GM23338 (cell line): ENCODE results near the gene IGFLR1. TPM values are rescaled to one million over a fixed set of nuclear protein-coding genes. Genes with fewer than 3 reads are reported as not detected.
A peak's percentile ranks its signal among the peaks of the same experiment; 100 is the strongest.

Experiments
- ATAC-seq: fragments of 200-7000 bp; cut with Tn5 transposase; 3 replicates; pipeline ENCODE4 v1.9.1; 2020
- DNase-seq: peaks from one replicate; pipeline ENCODE4 v3.0.0-alpha.2; 2015; ENCODE audit warnings: low spot score
- H2AFZ ChIP-seq: fragments of 200-600 bp; sonication (generic); 2 replicates; pipeline ENCODE4 v1.8.0; 2016; ENCODE audit warnings: antibody characterized with exemption, mild to moderate bottlenecking, moderate library complexity
- H3F3A ChIP-seq: fragments of 200-600 bp; sonication (generic); replicated peaks from 2 replicates; pipeline ENCODE4 v1.8.0; 2017; ENCODE audit warnings: antibody characterized with exemption, mixed run types, low read depth
- H3K27ac ChIP-seq: fragments of 200-600 bp; sonication (generic); 2 replicates; pipeline ENCODE4 v1.6.1; 2016; ENCODE audit warnings: low read depth
- H3K27me3 ChIP-seq: fragments of 200-600 bp; sonication (generic); 2 replicates; pipeline ENCODE4 v1.8.0; 2016; ENCODE audit warnings: mild to moderate bottlenecking, mixed run types, moderate library complexity; ENCODE audit not compliant: insufficient read depth
- H3K36me3 ChIP-seq: fragments of 200-600 bp; sonication (generic); 2 replicates; pipeline ENCODE4 v1.8.0; 2016; ENCODE audit warnings: mild to moderate bottlenecking; ENCODE audit not compliant: insufficient read depth
- H3K4me1 ChIP-seq: fragments of 200-600 bp; sonication (generic); 2 replicates; pipeline ENCODE4 v1.8.0; 2016; ENCODE audit warnings: mild to moderate bottlenecking, moderate library complexity; ENCODE audit not compliant: insufficient read depth
- H3K4me2 ChIP-seq: fragments of 200-600 bp; sonication (generic); 2 replicates; pipeline ENCODE4 v1.7.1; 2017; ENCODE audit warnings: mixed run types
- H3K4me3 ChIP-seq: fragments of 200-600 bp; sonication (generic); 2 replicates; pipeline ENCODE4 v1.6.1; 2016; ENCODE audit warnings: mixed run types
- H3K79me2 ChIP-seq: fragments of 200-600 bp; sonication (generic); replicated peaks from 2 replicates; pipeline ENCODE4 v1.8.0; 2017; ENCODE audit warnings: mild to moderate bottlenecking; ENCODE audit not compliant: insufficient read depth
- H3K9me2 ChIP-seq: fragments of 200-600 bp; sonication (generic); 2 replicates; pipeline ENCODE4 v1.8.0; 2017; ENCODE audit not compliant: insufficient read depth
- H4K20me1 ChIP-seq: fragments of 200-600 bp; sonication (generic); replicated peaks from 2 replicates; pipeline ENCODE4 v1.8.0; 2017; ENCODE audit warnings: mild to moderate bottlenecking; ENCODE audit not compliant: insufficient read depth
- H3K27ac Mint-ChIP-seq: 2 replicates; pipeline ENCODE4 v1.8.0; 2020; ENCODE audit warnings: inconsistent platforms, mild to moderate bottlenecking, moderate library complexity, mixed read lengths
- H3K27me3 Mint-ChIP-seq: 3 replicates; pipeline ENCODE4 v1.8.0; 2022; ENCODE audit warnings: low read depth, mild to moderate bottlenecking, moderate library complexity, mixed read lengths, inconsistent platforms; ENCODE audit not compliant: insufficient read depth, poor library complexity
- H3K36me3 Mint-ChIP-seq: 3 replicates; pipeline ENCODE4 v1.8.0; 2021; ENCODE audit warnings: low read depth, mild to moderate bottlenecking, inconsistent platforms, moderate library complexity, mixed read lengths
- H3K4me1 Mint-ChIP-seq: 3 replicates; pipeline ENCODE4 v1.8.0; 2020; ENCODE audit warnings: mild to moderate bottlenecking, inconsistent platforms, mixed read lengths
- H3K4me3 Mint-ChIP-seq: 3 replicates; pipeline ENCODE4 v1.8.0; 2021; ENCODE audit warnings: moderate library complexity, mild to moderate bottlenecking, inconsistent platforms, mixed read lengths
- H3K9me3 Mint-ChIP-seq: 3 replicates; pipeline ENCODE4 v1.8.0; 2020; ENCODE audit warnings: moderate library complexity, mild to moderate bottlenecking, inconsistent platforms, mixed read lengths
- JUNB ChIP-seq: IDR thresholded peaks from one replicate; pipeline ENCODE4 v1.6.1; 2016; ENCODE audit warnings: antibody characterized with exemption; ENCODE audit not compliant: unreplicated experiment
- ZNF331 ChIP-seq: fragments of 250-450 bp; sonication (Bioruptor Pico); IDR thresholded peaks from 2 replicates; pipeline ENCODE4 v1.5.0; 2020; ENCODE audit warnings: low read depth, mild to moderate bottlenecking, moderate library complexity
- polyA plus RNA-seq: library from polyadenylated mRNA; unstranded; fragments of >200 nt; fragmentation: Nextera tagmentation; extraction: Ambion mirVana; gene quantifications from 2 replicates; pipeline ENCODE4 v1.2.1, GENCODE V29; 2016
- total RNA-seq: library from RNA; depleted of rRNA; stranded (reverse); fragments of >200 nt; shearing (Covaris generic); gene quantifications from 2 replicates; pipeline ENCODE4 v1.2.3, GENCODE V29; 2014
- TF ChIP-seq, protein P1 (sequence below), 2 experiments: fragments of 200-600 bp in 1 of 2; sonication (generic) in 1 of 2; conservative IDR thresholded peaks; 2 replicates each; pipeline versions ENCODE4 v1.5.1 to v1.6.1; 2016 to 2017; ENCODE audit warnings: antibody characterized with exemption in 2 of 2, low read depth in 2 of 2, mild to moderate bottlenecking in 2 of 2, moderate library complexity in 1 of 2
- TF ChIP-seq, protein P2 (sequence below): IDR thresholded peaks from 2 replicates; pipeline ENCODE4 v1.6.1; 2016; ENCODE audit warnings: antibody characterized with exemption
- TF ChIP-seq, protein P3 (sequence below): fragments of 250-450 bp; sonication (Bioruptor Pico); IDR thresholded peaks from 2 replicates; pipeline ENCODE4 v1.5.0; 2020; ENCODE audit warnings: mild to moderate bottlenecking, moderate library complexity
- TF ChIP-seq, protein P4 (sequence below): IDR thresholded peaks from one replicate; pipeline ENCODE4 v1.6.1; 2018; ENCODE audit warnings: antibody characterized with exemption; ENCODE audit not compliant: unreplicated experiment

IGFLR1 gene
- total and polyA plus RNA-seq, 2 experiments from 2014 or later, result 14.4 to 17.8 TPM

DNA sequence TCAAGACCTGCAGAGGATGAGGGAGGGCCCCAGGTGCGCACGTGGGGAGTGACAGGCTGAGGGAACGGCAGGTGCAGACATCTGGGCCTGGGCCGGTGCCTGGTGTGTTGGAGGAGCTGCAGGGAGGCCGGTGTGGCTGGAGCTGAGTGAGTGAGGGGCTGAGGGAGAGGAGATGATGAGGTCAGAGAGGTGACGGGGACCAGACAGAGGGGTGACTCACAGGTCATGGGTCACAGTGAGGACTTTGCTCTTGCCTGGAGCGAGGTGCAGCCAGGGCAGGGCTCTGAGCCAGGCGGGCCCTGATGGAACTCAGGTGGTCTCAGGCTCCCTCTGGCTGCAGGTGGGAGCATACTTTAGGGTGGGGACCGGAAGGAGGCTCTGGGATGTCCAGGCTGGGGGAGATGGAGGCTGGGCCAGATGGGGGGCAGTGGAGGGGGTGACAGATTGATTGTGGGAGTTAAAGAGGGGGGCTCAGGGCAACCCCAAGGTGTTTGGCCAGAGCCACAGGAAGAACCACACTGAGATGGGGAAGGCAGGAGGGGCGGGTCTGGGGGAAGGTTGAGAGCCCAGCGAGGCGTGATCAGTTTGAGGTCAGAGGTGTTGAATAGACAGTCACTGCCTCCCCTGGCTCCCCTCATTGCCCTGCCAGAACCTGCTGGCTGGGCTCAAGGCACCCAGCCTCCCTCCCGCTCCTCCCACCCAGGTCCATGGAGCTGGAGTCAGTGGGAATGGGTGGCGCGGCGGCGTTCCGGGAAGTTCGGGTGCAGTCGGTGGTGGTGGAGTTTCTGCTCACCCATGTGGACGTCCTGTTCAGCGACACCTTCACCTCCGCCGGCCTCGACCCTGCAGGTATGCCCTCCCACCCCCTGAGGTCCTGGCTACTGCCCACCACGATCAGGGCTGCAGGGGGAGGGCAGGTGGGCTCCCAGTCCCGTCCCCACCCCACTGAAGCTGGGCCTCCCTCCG is 41.5 kb upstream of the IGFLR1 start:
- Mint-ChIP-seq H3K4me3 (peak overlapping the region; percentile 59), H3K9me3 (no peaks in the 10 kb centered on the region), H3K36me3 (peaks cover 6% of the 10 kb centered on the region; the same call in 1 of the 3 replicates), H3K27ac (peak overlapping the region; percentile 5; the same call in 1 of the 2 replicates), H3K27me3 (peaks cover 24% of the 10 kb centered on the region), H3K4me1 (peaks cover 33% of the 10 kb centered on the region)
- Histone ChIP-seq H3K4me3 (peak overlapping the region; percentile 77), H3K36me3 (no peaks in the 10 kb centered on the region), H3K9me2 (no peaks in the 10 kb centered on the region), H4K20me1 (no peaks in the 10 kb centered on the region), H3K27me3 (no peaks in the 10 kb centered on the region), H3K4me2 (peak overlapping the region; percentile 96), H3K27ac (no peak overlapping the region), H3F3A (0 out of 2 replicates have a peak, but pooled peaks cover 7% of the 10 kb centered on the region), H3K79me2 (no peaks in the 10 kb centered on the region), H3K4me1 (peaks cover 12% of the 10 kb centered on the region), H2AFZ (no peak overlapping the region)
- TF ChIP-seq, protein P1, sequence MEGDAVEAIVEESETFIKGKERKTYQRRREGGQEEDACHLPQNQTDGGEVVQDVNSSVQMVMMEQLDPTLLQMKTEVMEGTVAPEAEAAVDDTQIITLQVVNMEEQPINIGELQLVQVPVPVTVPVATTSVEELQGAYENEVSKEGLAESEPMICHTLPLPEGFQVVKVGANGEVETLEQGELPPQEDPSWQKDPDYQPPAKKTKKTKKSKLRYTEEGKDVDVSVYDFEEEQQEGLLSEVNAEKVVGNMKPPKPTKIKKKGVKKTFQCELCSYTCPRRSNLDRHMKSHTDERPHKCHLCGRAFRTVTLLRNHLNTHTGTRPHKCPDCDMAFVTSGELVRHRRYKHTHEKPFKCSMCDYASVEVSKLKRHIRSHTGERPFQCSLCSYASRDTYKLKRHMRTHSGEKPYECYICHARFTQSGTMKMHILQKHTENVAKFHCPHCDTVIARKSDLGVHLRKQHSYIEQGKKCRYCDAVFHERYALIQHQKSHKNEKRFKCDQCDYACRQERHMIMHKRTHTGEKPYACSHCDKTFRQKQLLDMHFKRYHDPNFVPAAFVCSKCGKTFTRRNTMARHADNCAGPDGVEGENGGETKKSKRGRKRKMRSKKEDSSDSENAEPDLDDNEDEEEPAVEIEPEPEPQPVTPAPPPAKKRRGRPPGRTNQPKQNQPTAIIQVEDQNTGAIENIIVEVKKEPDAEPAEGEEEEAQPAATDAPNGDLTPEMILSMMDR (conservative IDR thresholded peaks at IDR 0.05; ENCODE audit: low read depth in 2 of 2), result peak; percentile 51 to 84
- TF ChIP-seq, protein P2, sequence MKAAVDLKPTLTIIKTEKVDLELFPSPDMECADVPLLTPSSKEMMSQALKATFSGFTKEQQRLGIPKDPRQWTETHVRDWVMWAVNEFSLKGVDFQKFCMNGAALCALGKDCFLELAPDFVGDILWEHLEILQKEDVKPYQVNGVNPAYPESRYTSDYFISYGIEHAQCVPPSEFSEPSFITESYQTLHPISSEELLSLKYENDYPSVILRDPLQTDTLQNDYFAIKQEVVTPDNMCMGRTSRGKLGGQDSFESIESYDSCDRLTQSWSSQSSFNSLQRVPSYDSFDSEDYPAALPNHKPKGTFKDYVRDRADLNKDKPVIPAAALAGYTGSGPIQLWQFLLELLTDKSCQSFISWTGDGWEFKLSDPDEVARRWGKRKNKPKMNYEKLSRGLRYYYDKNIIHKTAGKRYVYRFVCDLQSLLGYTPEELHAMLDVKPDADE, result no peak
- peak; percentile 44 for ATAC-seq
- DNase-seq, result peak; percentile 73

DNA sequence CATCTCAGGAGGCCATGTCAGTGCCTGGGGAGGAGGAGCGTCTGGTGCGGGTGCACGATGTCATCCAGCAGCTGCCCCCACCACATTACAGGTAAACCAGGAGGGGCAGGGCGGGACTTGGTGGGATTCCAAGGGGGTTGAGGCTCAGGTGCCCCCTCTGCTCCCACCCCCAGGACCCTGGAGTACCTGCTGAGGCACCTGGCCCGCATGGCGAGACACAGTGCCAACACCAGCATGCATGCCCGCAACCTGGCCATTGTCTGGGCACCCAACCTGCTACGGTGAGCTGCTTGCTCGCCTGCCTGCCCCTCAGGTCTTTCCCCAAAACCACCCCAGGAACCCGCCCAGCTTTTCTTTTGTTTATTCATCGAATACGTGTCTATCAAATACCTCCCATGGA is 40.3 kb upstream of the IGFLR1 start:
- peaks cover 6% of the 10 kb centered on the region; the same call in 1 of the 3 replicates for H3K36me3 Mint-ChIP-seq
- H3K4me3 ChIP-seq, result no peak overlapping the region
- H3K4me2 ChIP-seq, result no peak overlapping the region
- H3K4me1 ChIP-seq, result peaks cover 15% of the 10 kb centered on the region
- peaks cover 25% of the 10 kb centered on the region for H3K27me3 Mint-ChIP-seq
- H3K9me3 Mint-ChIP-seq, result no peaks in the 10 kb centered on the region
- no peak overlapping the region for H3K27ac ChIP-seq
- peaks cover 35% of the 10 kb centered on the region for H3K4me1 Mint-ChIP-seq
- no peaks in the 10 kb centered on the region for H4K20me1 ChIP-seq
- H3K79me2 ChIP-seq, result no peaks in the 10 kb centered on the region
- no peaks in the 10 kb centered on the region for H3K36me3 ChIP-seq
- H3K9me2 ChIP-seq, result no peaks in the 10 kb centered on the region
- H3K4me3 Mint-ChIP-seq, result no peak overlapping the region; the same call in 2 of the 3 replicates
- H3F3A ChIP-seq, result 0 out of 2 replicates have a peak, but pooled peaks cover 3% of the 10 kb centered on the region
- no peak overlapping the region for H3K27ac Mint-ChIP-seq
- H2AFZ ChIP-seq, result no peak overlapping the region
- no peak for DNase-seq
- H3K27me3 ChIP-seq, result 0 out of 2 replicates have a peak, but pooled peaks cover 3% of the 10 kb centered on the region
- no peak for ATAC-seq
- TF ChIP-seq, protein P3, sequence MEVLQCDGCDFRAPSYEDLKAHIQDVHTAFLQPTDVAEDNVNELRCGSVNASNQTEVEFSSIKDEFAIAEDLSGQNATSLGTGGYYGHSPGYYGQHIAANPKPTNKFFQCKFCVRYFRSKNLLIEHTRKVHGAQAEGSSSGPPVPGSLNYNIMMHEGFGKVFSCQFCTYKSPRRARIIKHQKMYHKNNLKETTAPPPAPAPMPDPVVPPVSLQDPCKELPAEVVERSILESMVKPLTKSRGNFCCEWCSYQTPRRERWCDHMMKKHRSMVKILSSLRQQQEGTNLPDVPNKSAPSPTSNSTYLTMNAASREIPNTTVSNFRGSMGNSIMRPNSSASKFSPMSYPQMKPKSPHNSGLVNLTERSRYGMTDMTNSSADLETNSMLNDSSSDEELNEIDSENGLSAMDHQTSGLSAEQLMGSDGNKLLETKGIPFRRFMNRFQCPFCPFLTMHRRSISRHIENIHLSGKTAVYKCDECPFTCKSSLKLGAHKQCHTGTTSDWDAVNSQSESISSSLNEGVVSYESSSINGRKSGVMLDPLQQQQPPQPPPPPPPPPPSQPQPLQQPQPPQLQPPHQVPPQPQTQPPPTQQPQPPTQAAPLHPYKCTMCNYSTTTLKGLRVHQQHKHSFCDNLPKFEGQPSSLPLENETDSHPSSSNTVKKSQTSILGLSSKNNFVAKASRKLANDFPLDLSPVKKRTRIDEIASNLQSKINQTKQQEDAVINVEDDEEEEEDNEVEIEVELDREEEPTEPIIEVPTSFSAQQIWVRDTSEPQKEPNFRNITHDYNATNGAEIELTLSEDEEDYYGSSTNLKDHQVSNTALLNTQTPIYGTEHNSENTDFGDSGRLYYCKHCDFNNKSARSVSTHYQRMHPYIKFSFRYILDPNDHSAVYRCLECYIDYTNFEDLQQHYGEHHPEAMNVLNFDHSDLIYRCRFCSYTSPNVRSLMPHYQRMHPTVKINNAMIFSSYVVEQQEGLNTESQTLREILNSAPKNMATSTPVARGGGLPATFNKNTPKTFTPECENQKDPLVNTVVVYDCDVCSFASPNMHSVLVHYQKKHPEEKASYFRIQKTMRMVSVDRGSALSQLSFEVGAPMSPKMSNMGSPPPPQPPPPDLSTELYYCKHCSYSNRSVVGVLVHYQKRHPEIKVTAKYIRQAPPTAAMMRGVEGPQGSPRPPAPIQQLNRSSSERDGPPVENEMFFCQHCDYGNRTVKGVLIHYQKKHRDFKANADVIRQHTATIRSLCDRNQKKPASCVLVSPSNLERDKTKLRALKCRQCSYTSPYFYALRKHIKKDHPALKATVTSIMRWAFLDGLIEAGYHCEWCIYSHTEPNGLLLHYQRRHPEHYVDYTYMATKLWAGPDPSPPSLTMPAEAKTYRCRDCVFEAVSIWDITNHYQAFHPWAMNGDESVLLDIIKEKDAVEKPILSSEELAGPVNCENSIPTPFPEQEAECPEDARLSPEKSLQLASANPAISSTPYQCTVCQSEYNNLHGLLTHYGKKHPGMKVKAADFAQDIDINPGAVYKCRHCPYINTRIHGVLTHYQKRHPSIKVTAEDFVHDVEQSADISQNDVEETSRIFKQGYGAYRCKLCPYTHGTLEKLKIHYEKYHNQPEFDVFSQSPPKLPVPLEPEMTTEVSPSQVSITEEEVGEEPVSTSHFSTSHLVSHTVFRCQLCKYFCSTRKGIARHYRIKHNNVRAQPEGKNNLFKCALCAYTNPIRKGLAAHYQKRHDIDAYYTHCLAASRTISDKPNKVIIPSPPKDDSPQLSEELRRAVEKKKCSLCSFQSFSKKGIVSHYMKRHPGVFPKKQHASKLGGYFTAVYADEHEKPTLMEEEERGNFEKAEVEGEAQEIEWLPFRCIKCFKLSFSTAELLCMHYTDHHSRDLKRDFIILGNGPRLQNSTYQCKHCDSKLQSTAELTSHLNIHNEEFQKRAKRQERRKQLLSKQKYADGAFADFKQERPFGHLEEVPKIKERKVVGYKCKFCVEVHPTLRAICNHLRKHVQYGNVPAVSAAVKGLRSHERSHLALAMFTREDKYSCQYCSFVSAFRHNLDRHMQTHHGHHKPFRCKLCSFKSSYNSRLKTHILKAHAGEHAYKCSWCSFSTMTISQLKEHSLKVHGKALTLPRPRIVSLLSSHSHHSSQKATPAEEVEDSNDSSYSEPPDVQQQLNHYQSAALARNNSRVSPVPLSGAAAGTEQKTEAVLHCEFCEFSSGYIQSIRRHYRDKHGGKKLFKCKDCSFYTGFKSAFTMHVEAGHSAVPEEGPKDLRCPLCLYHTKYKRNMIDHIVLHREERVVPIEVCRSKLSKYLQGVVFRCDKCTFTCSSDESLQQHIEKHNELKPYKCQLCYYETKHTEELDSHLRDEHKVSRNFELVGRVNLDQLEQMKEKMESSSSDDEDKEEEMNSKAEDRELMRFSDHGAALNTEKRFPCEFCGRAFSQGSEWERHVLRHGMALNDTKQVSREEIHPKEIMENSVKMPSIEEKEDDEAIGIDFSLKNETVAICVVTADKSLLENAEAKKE (CRISPR knock-in tag), result no peak
- TF ChIP-seq, protein P4, sequence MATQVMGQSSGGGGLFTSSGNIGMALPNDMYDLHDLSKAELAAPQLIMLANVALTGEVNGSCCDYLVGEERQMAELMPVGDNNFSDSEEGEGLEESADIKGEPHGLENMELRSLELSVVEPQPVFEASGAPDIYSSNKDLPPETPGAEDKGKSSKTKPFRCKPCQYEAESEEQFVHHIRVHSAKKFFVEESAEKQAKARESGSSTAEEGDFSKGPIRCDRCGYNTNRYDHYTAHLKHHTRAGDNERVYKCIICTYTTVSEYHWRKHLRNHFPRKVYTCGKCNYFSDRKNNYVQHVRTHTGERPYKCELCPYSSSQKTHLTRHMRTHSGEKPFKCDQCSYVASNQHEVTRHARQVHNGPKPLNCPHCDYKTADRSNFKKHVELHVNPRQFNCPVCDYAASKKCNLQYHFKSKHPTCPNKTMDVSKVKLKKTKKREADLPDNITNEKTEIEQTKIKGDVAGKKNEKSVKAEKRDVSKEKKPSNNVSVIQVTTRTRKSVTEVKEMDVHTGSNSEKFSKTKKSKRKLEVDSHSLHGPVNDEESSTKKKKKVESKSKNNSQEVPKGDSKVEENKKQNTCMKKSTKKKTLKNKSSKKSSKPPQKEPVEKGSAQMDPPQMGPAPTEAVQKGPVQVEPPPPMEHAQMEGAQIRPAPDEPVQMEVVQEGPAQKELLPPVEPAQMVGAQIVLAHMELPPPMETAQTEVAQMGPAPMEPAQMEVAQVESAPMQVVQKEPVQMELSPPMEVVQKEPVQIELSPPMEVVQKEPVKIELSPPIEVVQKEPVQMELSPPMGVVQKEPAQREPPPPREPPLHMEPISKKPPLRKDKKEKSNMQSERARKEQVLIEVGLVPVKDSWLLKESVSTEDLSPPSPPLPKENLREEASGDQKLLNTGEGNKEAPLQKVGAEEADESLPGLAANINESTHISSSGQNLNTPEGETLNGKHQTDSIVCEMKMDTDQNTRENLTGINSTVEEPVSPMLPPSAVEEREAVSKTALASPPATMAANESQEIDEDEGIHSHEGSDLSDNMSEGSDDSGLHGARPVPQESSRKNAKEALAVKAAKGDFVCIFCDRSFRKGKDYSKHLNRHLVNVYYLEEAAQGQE, result no peak
- no peak for TF ChIP-seq JUNB
- TF ChIP-seq ZNF331, result no peak
